HG02981 (cell line): ENCODE results near the gene SFTPD.
"Not testable (repeated sequence)": the region's sequence is repeated elsewhere in the genome, so short reads cannot be mapped to it uniquely, and the experiment has no call there.

ENCODE experiments used
- ATAC-seq: cut with Tn5 transposase; IDR thresholded peaks from one replicate; pipeline ENCODE4 v1.9.1; 2021; ENCODE audit warnings: mild to moderate bottlenecking, moderate library complexity; ENCODE audit not compliant: unreplicated experiment

Gene SFTPD

GRCh38 chr10:79927111-79927828, 21.6 kb downstream of the SFTPD start:
- ATAC-seq = no peak

- no peak for ATAC-seq
Measured at GRCh38 chr10:79926037-79926436, 22.9 kb downstream of the SFTPD start.

DNA sequence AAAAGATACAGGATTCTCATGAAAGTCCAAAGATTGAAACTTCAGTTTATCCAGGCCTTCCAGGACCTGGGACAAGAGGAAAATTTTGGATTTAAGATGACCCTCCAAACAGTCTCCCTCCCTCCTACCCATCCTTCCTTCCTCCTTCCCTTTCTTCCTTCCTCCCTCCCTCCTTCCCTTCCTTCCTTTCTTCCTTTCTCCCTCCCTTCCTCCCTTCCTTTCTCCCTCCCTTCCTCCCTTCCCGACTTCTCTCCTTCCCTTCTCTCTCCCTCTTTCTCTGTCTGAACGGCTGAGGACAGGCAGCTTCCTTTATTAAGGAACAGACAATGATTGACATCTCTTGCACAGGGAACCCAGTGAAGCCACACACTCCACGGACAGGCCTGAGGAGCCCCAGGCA, 23.3 kb downstream of the SFTPD start:
- ATAC-seq = no peak

GRCh38 chr10:79923669-79924068, 25.2 kb downstream of the SFTPD start:
- ATAC-seq = no peak

GRCh38 chr10:79923145-79923544, 25.8 kb downstream of the SFTPD start:
- ATAC-seq = no peak

DNA sequence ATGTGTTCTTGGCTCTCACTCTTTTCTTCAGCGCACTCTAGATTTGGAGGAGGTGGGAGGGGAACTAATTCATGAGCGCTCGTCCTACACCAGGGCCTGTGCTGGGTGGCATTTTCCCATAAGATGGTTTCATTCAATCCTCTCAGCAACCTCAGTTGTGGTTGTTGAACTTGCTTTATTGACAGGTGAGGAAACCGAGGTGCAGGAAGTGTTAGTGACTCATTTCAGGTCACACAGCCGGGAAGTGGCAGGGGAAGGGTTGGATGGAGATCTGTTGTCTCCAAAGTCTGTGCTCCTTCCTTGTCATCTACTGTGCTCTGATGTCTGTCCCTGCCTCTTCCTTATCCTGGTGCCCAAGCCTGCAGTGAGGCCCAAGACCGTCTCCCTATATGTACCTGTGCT, 26.9 kb downstream of the SFTPD start:
- not testable (repeated sequence) for ATAC-seq

GRCh38 chr10:79915838-79916237, 33.1 kb downstream of the SFTPD start:
- not testable (repeated sequence) for ATAC-seq

DNA sequence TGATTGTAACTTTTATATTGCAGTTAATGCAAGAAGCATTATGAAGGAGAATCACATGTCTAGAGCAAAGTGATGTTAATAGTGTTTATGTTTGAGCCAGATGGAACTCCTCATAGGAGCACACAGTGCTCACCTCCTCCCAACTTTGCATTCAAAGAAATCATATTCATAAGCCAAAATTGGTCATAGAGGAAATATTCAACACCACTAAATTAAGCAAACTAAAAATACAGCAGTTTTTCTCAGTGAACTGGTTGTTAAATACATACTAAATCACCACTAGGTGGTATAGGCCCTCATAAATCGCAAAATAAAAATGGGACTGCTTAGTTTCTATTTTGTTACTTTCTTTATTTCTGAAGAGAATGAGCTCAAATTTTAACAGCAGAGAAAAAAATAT, 34.4 kb downstream of the SFTPD start:
- not testable (repeated sequence) for ATAC-seq

GRCh38 chr10:79910836-79911235, 38.1 kb downstream of the SFTPD start:
- no peak for ATAC-seq

DNA sequence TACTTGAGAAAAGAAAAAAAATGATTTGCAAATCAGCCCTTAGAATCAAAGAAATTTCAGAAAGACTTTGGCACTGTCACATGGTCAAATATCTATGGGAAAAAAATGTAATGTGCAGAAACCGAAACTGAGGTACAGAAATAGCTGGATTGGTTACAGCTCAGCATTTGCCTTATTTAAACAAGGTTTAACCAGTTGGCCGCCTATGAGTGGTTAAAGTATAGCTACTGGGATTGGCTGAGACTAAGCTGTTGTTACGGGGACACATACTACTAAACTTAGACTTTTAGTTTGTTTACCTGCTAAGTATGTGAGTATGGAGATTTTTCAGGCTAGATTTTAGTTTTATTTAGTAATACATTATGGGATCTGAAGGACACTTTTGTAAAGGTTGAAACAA, 38.6 kb downstream of the SFTPD start:
- ATAC-seq = no peak

DNA sequence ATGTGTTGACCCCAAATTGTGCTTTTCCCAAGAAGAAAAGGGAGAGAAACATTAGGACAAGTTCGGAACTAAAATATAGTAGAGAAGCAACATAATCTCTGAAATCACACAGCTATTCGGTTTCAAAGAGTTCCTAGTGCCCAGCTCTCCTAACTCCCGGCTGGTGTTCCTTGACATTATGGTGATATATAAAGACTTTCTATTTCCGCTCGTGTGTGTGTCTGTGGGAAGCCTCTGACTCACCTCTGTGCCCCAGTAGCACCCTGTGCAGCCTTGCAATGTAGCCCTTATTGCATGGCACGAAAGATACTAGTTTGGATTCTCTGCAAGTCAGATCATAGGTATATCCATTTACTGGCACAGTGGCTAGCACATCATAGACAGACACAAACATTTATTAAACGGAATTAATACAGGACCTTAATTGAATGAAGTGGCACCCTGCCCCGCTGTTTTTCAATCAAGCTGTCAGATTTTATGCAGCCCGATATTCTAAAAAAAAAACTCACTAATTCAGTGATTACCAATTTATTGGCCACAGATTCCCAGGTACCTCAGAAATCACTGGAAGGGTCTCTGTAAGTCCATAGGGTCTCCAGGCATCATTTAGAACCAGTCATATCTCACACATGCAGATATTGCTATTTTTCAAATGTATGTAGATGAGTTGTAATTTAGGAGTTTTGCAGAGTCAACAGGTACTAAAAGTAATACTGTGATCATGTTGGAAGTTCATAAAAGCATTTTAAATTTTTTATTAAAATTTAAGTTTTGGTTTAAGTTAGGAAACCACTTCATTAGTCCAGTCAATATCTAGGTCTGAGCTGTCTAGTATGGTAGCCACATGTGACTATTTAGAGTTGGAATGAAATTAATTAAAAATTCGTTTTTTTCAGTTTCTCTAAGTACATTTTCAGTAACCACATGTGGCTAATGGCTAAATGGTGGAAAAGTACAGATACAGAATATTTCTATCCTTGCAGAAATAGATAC, 43.3 kb downstream of the SFTPD start:
- no peak for ATAC-seq

- no peak for ATAC-seq
Measured at GRCh38 chr10:79904671-79905321, 44.1 kb downstream of the SFTPD start.

DNA sequence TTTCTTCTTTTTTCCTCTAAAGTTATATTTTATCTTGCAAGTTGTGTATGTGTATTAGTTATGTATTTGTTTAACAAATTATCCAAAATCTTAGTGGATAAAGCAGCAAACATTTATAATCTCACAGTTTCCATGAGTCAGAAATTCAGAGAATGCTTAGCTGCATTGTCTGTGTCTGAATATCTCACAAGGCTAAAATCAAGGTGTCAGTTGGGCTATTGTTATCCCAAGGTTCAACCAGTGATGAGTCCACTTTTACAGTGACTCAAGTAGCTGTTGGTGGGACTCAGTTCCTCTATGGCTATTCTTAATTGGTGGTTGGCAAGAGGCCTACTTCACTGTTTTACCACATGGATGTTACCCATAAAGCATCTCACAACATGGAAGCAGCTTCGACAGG, 47.3 kb downstream of the SFTPD start:
- not testable (repeated sequence) for ATAC-seq

- no peak for ATAC-seq
Measured at GRCh38 chr10:79898597-79899325, 50.1 kb downstream of the SFTPD start.

DNA sequence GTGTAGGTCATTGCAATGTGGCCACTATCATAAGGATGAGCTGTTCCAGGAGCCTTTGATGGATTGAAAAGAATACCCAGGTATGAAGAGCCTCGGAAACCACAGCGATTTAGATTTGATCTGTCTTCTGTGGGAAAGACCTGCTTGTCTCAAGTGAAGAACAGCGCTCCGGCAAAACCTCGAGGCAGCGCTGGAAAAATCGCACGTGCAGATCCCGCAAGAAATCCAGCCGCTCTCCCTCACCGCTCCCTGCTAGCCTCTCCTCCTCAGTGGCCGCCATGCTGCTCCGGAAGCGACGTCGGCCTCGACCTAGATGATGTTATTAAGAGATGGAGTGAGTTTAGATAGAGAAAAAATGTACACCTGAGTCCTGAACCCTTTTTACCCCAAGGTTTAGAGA, 56.0 kb downstream of the SFTPD start:
- ATAC-seq = not testable (repeated sequence)

DNA sequence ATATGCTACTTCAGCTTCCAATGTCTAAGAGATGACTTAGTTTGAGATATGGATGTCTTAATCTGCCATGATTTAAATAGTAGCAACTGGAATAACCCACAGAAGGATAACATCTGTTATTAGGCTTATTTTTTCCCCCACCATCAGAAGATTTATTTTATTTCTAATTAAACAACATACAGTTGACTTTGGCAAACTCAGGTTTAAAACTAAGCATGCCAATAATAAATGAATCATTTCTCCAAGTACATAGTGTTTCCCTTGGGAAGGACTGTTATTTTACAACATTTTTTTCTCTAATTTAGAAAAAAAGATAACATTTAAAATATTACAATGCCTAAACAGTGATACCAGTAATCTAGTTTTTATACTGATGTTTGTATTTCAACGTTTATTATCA, 58.4 kb downstream of the SFTPD start:
- ATAC-seq = no peak

GRCh38 chr10:79888984-79889383, 59.9 kb downstream of the SFTPD start:
- ATAC-seq = not testable (repeated sequence)
